HG03571 (cell line): ENCODE data around the gene NXPE3.
"Not testable (repeated sequence)": the region's sequence is repeated elsewhere in the genome, so short reads cannot be mapped to it uniquely, and the experiment has no call there.

ENCODE experiments used
- ATAC-seq: cut with Tn5 transposase; IDR thresholded peaks from one replicate; pipeline ENCODE4 v1.9.1; 2021; ENCODE audit not compliant: unreplicated experiment

NXPE3 gene

DNA sequence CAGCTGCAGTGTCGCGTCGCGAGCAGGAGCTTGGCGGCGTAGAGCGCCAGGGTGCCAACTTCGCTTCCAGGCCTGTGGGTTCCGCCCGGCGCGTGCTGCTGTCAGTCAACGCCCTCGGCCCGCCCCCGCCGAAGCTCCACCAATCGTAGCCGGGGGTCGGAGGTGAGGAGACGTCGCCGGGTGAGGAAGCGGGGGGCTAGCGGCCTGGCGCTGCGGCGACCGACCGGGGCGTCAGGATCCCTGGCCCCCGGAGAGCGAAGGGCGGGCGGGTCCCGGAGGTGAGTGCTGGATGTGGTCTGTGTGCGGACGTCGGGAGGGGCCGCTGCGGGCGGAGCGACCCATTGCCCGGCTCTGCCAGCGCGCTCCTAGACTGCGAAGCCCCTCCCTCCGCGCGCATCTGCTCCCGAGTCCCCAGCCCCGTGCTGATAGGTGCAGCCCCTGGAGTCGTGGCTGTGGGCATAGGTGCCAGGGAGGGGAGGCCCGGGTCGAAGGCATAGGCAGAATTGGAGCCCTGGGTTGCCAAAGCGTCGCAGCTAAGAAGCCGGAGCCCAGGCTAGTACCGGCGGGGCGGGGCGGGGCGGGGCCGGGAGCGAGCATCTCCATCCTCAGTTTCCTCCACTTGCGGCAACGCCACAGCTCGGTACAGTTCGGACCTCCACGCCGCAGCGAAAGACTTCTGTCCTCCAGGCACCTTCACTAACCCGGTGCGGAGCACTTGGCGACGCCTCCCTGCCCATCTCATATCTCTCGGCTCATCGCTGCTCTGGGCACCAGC lies at the start of gene NXPE3:
Gene NXPE3, plus strand, starts transcription at position 165 of the 775 bp plus-strand sequence. CDS start 6,386 bp downstream, outside the sequence.
- peak; percentile 93 for ATAC-seq

DNA sequence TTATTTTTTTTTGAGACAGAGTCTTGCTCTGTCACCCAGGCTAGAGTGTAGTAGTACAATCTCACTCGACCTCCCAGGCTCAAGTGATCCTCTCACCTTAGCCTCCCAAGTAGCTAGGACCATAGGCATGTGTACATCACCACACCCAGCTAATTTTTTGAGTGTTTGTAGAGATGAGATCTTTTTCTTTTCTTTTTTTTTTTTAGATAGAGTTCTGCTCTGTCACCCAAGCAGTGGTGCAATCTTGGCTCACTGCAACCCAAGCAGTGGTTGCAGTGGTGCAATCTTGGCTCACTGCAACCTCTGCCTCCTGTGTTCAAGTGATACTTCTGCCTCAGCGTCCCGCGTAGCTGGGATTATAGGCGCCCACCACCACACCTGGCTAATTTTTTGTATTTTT lies 49.4 kb upstream of the NXPE3 start:
- no peak for ATAC-seq

DNA sequence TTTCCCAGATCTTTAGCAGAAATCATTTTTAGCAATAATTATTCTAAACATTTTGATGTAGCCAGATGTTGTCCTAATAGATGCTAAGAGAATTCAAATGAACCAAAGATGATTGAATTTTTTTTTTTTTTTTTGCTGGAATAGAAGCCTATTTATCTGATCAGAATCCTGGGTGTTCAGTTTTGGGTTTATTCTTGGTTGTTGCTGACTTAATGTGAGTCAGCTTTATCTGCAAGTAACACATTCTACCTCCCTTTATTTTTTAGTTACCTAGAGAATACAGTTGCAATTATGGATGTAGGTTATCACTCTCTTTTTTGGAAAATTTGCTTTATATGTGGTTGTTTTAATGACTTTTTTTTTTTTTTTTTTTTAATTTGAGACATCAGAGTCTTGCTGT lies 48.2 kb upstream of the NXPE3 start:
- ATAC-seq: no peak

DNA sequence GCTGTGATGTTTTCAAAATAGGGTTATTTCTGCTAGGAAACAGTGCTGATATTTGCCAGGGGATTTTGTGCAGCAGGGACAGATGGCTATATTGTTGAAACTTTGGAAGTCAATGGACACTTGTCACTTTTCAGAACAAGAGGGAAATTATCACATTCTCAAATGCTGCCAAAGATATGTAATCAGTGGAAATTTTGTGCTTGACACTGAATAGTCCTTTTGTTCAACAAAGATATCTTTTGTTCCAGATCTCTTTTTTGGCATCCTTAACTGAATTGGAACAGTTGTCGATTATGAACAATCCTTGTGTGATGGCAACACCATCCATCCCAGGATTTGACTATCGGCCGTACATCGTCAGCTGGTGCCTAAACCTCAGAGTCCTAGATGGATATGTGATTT lies 46.8 kb upstream of the NXPE3 start:
- no peak for ATAC-seq

DNA sequence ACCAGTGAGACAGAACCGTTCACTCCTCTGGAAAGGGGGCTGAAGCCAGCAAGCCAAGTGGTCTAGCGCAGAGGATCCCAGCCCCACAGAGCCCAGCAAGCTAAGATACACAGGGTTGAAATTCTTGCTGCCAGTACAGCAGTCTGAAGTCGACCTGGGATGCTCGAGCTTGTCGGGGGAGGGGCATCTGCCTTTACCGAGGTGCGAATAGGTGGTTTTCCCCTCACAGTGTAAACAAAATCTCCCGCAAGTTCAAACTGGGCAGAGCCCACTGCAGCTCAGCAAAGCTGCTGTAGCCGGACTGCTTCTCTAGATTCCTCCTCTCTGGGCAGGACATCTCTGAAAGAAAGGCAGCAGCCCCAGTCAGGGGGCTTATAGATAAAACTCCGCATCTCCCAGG lies 43.2 kb upstream of the NXPE3 start:
- no peak for ATAC-seq

DNA sequence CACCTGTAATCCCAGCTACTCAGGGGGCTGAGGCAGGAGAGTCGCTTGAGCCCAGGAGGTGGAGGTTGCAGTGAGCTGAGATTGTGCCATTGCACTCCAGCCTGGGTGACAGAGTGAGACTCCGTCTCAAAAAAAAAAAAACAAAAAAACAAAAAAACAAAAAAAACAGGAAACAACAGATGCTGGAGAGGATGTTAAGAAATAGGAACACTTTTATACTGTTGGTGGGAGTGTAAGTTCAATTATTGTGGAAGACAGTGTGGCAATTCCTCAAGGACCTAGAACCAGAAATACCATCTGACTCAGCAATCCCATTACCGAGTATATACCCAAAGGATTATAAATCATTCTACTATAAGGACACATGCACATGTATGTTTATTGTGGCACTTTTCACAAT lies 37.1 kb upstream of the NXPE3 start:
- ATAC-seq: not testable (repeated sequence)

DNA sequence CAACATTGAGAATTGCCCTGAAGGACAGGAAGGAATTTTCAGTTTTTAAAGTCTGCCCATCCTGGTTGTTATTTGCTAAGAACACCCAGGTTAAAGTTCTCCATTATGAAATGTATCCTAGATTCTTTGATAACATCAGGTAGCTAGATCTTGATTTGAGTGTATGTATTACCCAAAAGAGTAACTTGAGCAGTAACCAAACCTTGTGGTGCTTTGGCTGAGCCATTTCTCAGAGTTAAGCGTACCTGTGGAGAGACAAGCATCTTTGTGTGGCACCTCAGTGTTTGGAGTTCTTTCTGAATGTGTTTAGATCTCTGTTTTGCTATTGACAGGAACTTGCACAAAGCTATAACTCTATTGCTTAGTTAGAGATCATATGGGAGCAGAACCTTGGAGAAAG lies 34.2 kb upstream of the NXPE3 start:
- no peak for ATAC-seq

DNA sequence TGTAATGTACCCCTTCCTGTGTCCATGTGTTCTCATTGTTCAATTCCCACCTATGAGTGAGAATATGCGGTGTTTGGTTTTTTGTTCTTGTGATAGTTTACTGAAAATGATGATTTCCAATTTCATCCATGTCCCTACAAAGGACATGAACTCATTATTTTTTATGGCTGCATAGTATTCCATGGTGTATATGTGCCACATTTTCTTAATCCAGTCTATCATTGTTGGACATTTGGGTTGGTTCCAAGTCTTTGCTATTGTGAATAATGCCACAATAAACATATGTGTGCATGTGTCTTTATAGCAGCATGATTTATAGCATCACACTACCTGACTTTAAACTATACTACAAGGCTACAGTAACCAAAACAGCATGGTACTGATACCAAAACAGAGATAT lies 33.1 kb upstream of the NXPE3 start:
- ATAC-seq: not testable (repeated sequence)

DNA sequence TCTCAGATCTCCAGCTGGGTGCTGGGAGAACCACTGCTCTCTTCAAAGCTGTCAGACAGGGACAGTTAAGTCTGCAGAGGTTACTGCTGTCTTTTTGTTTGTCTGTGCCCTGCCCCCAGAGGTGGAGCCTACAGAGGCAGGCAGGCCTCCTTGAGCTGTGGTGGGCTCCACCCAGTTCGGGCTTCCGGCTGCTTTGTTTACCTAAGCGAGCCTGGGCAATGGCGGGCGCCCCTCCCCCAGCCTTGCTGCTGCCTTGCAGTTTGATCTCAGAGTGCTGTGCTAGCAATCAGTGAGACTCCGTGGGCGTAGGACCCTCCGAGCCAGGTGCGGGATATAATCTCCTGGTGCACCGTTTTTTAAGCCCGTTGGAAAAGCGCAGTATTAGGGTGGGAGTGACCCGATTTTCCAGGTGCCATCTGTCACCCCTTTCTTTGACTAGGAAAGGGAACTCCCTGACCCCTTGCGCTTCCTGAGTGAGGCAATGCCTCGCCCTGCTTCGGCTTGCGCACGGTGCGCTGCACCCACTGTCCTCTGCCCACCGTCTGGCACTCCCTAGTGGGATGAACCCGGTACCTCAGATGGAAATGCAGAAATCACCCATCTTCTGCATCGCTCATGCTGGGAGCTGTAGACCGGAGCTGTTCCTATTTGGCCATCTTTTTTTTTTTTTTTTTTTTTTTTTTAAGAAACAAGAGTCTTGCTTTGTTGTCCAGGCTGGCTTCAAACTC lies 25.5 kb upstream of the NXPE3 start:
- not testable (repeated sequence) for ATAC-seq

DNA sequence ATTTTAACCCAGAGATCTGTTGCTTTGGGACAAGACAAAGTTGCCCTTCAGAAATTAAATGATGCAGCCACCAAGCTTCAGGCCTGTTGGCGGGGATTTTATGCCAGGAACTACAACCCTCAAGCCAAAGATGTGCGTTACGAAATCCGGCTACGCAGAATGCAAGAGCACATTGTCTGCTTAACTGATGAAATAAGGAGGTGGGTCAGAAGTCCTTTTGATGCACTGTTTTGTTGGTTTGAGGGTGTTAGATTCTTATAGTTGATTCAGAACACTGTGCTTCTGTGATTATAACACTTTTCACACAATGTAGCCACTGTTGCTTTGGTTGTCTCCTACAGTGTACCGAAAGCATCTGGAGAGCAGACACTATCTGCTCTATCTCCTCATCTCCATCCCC lies 20.8 kb upstream of the NXPE3 start:
- no peak for ATAC-seq

DNA sequence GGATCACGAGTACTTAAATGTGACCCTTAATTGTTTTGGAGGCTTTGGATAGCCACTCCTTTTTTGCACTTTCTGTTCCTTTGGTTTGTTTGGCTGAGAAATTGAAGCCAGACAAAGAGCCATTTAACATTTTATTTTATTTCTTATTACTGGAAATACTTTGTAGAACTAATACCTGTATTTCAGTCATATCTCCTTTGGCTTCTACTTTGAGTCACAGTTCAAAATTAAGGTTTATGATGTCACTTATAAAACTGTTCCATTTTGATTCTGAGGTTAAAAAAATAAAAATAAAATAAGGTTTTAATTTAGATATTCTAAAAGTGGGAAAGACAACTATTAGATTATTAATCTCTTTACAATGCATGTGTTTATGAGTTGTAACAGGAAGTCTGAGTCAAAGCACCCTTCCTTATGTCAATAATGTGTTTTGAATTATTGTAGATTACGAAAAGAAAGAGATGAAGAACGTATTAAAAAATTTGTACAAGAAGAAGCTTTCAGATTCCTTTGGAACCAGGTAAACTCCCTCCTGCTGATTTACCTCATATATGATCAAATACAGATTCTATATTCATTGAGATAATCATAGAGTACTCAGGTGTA lies 16.9 kb upstream of the NXPE3 start:
- no peak for ATAC-seq

DNA sequence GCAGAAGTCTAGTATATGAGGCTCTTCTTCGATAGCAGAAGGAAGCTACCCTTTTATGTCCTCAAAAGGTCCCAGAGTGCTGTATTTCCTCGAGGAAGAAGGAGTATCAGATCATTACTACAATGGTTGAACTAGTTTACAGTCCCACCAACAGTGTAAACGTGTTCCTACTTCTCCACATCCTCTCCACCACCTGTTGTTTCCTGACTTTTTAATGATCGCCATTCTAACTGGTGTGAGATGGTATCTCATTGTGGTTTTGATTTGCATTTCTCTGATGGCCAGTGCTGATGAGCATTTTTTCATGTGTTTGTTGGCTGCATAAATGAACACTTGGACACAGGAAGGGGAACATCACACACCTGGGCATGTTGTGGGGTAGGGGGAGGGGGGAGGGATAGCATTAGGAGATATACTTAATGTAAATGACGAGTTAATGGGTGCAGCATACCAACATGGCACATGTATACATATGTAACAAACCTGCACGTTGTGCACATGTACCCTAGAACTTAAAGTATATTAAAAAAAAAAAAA lies 1.2 kb upstream of the NXPE3 start:
- not testable (repeated sequence) for ATAC-seq

DNA sequence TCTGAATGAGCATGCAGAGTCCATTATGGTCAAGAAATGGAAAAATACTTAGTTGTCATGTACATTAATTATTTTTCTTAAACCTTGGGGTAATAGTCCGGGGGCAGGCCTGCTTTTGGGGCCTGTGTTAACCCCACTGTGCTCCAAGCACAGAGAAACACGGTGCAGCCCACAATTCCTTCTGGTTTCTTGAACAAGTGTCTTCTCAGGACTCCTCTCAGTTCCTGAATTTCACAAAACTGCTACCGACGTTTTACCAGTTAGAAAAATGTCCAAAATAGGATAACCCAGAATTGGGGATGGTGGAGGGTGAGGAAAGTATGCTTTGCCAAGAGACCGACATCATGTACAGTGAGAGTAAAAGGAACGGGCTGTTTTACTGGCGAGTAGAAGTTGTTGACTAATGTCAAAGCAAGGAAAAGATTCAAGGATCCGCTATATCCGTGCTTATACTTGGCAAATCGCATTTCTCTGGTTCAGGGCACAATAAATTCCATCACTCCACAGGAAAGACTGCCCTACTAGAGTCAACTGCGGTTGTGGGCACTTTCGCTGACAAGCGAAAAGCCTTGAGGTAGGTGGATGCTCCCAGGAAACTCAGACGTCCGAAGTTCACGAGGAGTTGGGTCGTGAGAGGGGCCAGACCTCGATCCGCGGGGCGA lies 495 bp upstream of the NXPE3 start:
- peak; percentile 2 for ATAC-seq

DNA sequence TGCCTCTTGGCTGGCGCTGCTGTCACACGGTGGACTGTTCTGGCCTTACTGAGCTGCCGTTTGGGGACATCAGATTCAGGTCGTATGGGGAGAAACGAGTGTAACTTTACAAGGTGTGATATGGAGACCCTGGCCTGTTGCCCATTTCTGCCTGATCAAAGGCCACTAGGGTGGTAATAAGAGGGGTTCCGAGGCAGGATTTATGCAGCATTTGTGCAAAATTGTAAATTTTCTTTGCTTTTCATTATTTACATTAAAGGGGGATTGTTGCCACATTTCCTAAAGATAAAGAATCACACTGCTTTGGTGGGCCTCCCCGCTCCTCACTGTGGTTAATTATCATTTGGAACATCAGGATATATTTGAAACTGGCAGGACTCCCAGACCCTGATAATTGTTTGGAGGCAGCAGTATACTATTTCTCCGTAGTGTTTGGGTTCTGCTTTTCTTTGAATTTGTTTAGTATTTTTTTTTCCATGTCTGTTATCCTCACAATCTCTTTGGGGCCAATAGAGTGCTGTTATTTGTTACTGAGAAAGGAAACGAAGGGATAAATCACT lies 891 bp downstream of the NXPE3 start:
- ATAC-seq: no peak

DNA sequence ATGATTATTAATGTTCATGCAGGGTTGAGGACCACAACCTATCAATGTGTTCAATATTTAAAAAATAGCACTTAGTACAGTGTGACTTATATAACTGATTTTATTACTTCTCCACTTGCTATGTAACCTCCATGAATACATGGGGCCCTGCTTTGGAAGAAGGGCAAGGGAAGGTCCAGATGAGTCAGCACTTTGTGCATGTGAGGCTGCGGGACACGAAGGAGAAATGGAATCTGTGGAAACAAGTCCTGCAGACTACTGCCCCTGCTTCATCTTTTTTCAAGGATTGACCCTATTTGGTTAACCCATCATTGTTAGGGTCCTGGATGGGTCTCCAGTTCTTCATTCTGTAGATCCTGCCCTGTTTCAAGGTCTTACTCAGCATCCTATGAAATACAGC lies 1.6 kb downstream of the NXPE3 start:
- ATAC-seq: no peak

DNA sequence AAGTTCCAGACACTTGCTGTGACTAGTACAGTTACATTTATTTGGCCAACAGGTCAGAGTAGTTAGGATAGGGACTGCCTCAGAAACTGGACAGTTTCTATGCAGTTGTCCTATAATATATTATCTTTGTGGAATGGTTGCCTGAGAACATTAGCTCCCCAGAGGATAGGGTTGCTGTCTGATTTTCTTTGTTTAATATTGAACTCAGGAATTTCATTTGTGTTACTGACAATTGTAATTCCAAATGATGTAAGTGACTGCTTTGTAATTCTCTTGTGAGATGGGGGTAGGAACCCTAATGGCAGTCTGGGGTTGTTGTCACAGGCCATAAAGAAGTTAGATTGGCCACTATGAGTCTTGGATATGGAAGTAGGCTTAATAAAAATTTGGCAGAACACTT lies 2.2 kb downstream of the NXPE3 start:
- ATAC-seq: no peak

DNA sequence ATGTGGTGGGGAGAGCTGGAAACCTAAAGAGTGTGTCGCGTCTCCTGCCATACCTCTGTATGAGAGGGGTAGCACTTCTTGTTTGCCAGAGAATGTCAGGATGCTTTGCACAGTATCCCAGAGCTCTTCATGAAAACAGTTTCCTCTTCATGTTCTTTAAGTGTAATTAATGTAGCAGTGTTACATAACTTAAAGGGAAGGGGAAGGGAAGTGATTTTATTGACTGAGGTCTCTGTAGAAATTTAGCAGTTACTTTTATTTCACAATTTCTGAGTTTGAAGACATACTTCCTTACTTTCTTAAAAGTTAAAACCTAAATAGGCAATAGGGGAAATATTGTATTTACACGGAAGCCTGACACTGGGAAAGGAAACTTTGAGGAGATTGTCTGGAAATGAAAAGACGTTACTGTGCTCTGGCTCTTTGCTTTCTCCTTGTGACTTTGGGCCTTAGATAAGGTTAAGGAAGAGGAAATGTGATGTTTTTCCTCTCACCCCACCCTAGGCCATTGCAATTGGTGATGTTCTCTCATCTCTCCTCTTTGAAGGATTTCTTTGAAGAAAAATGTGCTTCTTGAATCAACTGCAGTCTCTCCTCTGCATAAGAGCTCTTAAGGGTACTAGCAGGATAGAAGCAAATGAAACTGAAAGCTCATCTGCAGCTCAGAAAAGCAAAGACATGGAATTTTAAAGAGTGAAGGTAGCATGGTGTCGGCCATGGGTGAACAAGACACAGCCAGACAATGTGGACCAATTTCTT lies 6.0 kb downstream of the NXPE3 start:
- ATAC-seq: no peak

DNA sequence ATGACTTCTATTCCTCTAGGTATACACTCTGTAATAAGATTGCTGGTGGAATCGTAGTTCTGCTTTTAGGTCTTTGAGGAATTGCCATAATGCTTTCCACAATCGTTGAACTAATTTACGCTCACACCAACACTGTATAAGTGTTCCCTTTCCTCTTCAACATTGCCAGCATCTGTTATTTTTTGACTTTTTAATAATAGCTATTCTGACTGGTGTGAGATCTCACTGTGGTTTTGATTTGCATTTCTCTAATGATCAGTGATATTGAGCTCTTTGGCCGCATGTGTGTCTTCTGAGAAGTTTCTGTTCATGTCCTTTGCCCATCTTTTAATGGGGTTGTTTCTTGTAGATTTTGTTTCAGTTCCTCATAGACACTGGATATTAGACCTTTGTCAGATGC lies 12.8 kb downstream of the NXPE3 start:
- ATAC-seq: peak; percentile 98

DNA sequence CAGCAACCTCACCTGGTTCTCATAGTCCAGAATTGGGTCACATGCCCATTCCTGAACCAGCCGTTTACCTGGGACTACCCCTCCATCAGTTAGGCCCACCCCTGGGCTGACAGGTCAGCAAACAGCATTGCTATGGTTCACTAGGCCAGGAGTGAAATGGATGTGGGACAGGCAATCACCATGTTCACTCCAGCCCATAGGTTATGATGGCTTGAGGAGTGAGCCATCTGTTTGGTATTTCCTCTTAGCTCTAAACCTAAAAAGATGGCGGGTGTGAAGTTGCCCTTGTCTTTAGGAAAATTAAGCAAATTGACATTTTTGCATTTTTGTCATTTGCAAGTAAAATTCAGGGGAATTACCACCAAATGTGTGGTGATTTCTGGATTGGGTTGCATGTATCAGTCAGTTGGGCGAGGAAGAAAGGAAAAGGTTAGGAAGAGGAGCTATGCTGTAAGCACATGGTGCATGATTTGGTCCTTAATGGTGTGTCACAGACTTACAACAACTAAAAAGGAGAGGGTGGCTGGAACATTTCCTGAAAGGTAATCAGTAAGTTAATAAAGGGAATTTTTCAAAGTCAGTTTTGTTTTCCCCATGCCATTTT lies 17.2 kb downstream of the NXPE3 start:
- no peak for ATAC-seq

DNA sequence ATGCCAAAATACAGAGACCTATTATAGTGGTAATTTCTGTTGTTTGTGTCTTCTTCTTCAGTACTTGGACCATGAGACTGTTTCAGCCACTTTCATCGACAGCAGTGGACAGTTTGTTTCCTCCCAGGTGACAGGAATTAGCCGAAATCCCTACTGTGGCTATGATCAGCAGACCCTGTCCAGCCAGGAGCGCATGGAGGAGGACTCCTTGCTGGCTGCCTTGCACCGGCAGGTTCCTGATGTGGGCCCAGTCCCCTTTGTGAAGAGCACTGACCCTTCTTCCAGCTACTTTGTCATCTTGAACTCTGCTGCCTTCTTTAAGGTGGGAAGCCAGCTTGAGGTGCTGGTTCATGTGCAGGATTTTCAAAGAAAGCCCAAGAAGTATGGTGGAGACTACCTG lies 22.2 kb downstream of the NXPE3 start:
- ATAC-seq: no peak
